NCI-H1436 treated with DMSO at 0.1 percent for 48 hours (cell line): ENCODE data around the gene ABHD8.

Experiments
- DNase-seq: peaks from one replicate; lab custom pipeline; 2025; lab: John Stamatoyannopoulos, UW

The ABHD8 gene

DNA sequence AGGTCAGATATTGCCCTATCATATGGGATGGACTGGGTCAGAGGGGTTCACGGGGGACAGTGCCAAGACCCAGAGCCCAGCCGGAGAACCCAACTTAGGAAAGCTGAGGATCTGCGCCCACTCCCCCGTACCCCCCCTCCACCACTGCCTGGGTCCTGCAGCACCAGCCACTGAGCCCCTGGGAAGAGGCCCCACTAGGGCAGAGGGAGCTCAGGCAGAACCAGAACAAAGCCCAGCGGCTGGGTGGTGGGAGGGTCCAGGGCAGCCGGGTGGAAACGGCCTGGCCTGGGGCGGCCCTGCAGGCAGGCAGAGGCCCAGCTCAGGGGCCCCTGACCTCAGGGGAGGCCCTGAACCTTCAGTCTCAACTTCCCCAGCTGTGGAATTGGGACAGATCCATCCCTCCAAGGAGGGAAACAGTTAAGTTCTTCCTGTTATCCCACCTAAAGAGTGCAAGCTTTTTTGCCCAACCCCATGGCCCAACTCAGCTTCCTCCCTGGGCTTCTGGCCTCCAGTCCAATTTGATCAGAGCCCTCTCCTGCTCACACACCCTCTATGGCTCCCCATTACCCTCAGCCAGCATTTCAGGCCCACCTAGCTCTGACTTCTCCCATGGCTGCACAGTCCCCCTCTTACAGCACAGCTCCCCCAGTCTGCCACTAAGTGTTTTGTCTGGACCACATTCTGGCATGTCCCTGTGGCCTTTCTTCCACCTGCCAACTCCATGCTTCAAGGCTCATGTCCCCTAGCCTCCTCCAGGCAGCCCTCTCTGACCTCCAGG is 60.6 kb downstream of the ABHD8 start:
- DNase-seq = no peak
